GF-D8 (cell line): ENCODE measurements around the gene CCDC138.

Experiments
- DNase-seq: peaks from one replicate; lab custom pipeline; 2025; lab: John Stamatoyannopoulos, UW

The CCDC138 gene

GRCh38 chr2:108896741-108897140, 110.2 kb downstream of the CCDC138 start:
- DNase-seq = no peak

GRCh38 chr2:108898315-108899082, 111.9 kb downstream of the CCDC138 start:
- no peak for DNase-seq

GRCh38 chr2:108904680-108905079, 118.1 kb downstream of the CCDC138 start:
- DNase-seq = no peak

GRCh38 chr2:108905176-108905575, 118.6 kb downstream of the CCDC138 start:
- DNase-seq = no peak

GRCh38 chr2:108905906-108906305, 119.3 kb downstream of the CCDC138 start:
- DNase-seq = no peak

GRCh38 chr2:108906403-108907077, 120.0 kb downstream of the CCDC138 start:
- DNase-seq = no peak

GRCh38 chr2:108907822-108908712, 121.5 kb downstream of the CCDC138 start:
- DNase-seq = no peak

GRCh38 chr2:108908713-108909070, 122.1 kb downstream of the CCDC138 start:
- no peak for DNase-seq

GRCh38 chr2:108909275-108909823, 122.8 kb downstream of the CCDC138 start:
- no peak for DNase-seq

GRCh38 chr2:108910011-108910431, 123.5 kb downstream of the CCDC138 start:
- no peak for DNase-seq

GRCh38 chr2:108910541-108911396, 124.2 kb downstream of the CCDC138 start:
- no peak for DNase-seq

GRCh38 chr2:108911401-108911800, 124.8 kb downstream of the CCDC138 start:
- DNase-seq = no peak

GRCh38 chr2:108911807-108912628, 125.4 kb downstream of the CCDC138 start:
- no peak for DNase-seq

- DNase-seq = no peak
These were observed 126.0 kb downstream of the CCDC138 start for GRCh38 chr2:108912629-108912902.

- DNase-seq = no peak
These were observed 129.7 kb downstream of the CCDC138 start for GRCh38 chr2:108916122-108916795.

- DNase-seq = no peak
These were observed 130.3 kb downstream of the CCDC138 start for GRCh38 chr2:108916796-108917421.

GRCh38 chr2:108917526-108917925, 131.0 kb downstream of the CCDC138 start:
- no peak for DNase-seq

- DNase-seq = no peak
These were observed 131.7 kb downstream of the CCDC138 start for GRCh38 chr2:108918156-108918874.

- DNase-seq = no peak
These were observed 132.4 kb downstream of the CCDC138 start for GRCh38 chr2:108918941-108919341.
